Loucy (cell line): ENCODE results near the gene TMEM115.

ENCODE experiments used
- H2AFZ ChIP-seq: fragments of 200-600 bp; sonication (generic); 2 replicates; pipeline ENCODE4 v1.6.0; 2016; ENCODE audit warnings: antibody characterized with exemption, mild to moderate bottlenecking, low read length, moderate library complexity
- H3F3A ChIP-seq: fragments of 200-600 bp; 2 replicates; pipeline ENCODE4 v1.6.0; 2016; ENCODE audit warnings: antibody characterized with exemption, low read depth, mild to moderate bottlenecking
- H3K27me3 ChIP-seq: fragments of 200-600 bp; sonication (generic); 2 replicates; pipeline ENCODE4 v1.6.1; 2014; ENCODE audit warnings: low read length, mild to moderate bottlenecking; ENCODE audit not compliant: insufficient read depth, poor library complexity, severe bottlenecking
- H3K36me3 ChIP-seq: fragments of 200-600 bp; sonication (generic); 2 replicates; pipeline ENCODE4 v1.6.1; 2016; ENCODE audit warnings: low read length; ENCODE audit not compliant: insufficient read depth
- H3K4me1 ChIP-seq: fragments of 200-600 bp; sonication (generic); 2 replicates; pipeline ENCODE4 v1.5.1; 2014; ENCODE audit warnings: low read length, mild to moderate bottlenecking; ENCODE audit not compliant: insufficient read depth, poor library complexity, severe bottlenecking
- H3K4me2 ChIP-seq: fragments of 200-600 bp; sonication (generic); 2 replicates; pipeline ENCODE4 v1.6.0; 2014; ENCODE audit warnings: antibody characterized with exemption, low read length, low read depth, mild to moderate bottlenecking; ENCODE audit not compliant: poor library complexity, severe bottlenecking
- H3K4me3 ChIP-seq: fragments of 200-600 bp; sonication (generic); 2 replicates; pipeline ENCODE4 v1.5.1; 2014; ENCODE audit warnings: low read length, mild to moderate bottlenecking, mixed read lengths; ENCODE audit not compliant: poor library complexity, severe bottlenecking
- H3K79me2 ChIP-seq: fragments of 200-600 bp; sonication (generic); 2 replicates; pipeline ENCODE4 v1.6.1; 2014; ENCODE audit warnings: low read length; ENCODE audit not compliant: insufficient read depth
- H3K9ac ChIP-seq: fragments of 200-600 bp; sonication (generic); 2 replicates; pipeline ENCODE4 v1.6.0; 2014; ENCODE audit warnings: mild to moderate bottlenecking, low read depth, low read length, moderate library complexity; ENCODE audit not compliant: poor library complexity, severe bottlenecking
- H3K9me2 ChIP-seq: fragments of 200-600 bp; sonication (generic); replicated peaks from 2 replicates; pipeline ENCODE4 v1.6.1; 2016; ENCODE audit warnings: low read depth, low read length, mixed read lengths
- H3K9me3 ChIP-seq: fragments of 200-600 bp; sonication (generic); 2 replicates; pipeline ENCODE4 v1.6.1; 2014; ENCODE audit warnings: mild to moderate bottlenecking, antibody characterized with exemption, low read length, low read depth; ENCODE audit not compliant: insufficient read depth
- H4K20me1 ChIP-seq: fragments of 200-600 bp; sonication (generic); 2 replicates; pipeline ENCODE4 v1.6.0; 2014; ENCODE audit warnings: antibody characterized with exemption, low read length, mild to moderate bottlenecking; ENCODE audit not compliant: insufficient read depth, poor library complexity, severe bottlenecking
- CTCF ChIP-seq: fragments of 200-600 bp; sonication (generic); conservative IDR thresholded peaks from 2 replicates; pipeline ENCODE4 v1.5.1; 2014; ENCODE audit warnings: mild to moderate bottlenecking, antibody characterized with exemption, low read length
- EZH2phosphoT487 ChIP-seq: fragments of 200-600 bp; IDR thresholded peaks from 2 replicates; pipeline ENCODE4 v1.6.1; 2018; ENCODE audit warnings: antibody characterized with exemption, mild to moderate bottlenecking, moderate library complexity, borderline replicate concordance

Gene TMEM115

GRCh38 chr3:50358911-50359759, at the start of gene TMEM115:
Gene TMEM115, minus strand, starts transcription at chr3:50359521. Its CDS starts 458 bp downstream, at chr3:50359063.
- no peaks in the 10 kb centered on the region for H3F3A ChIP-seq
- peaks cover 45% of the 10 kb centered on the region for H3K79me2 ChIP-seq
- peaks cover 9% of the 10 kb centered on the region; the same call in 1 of the 2 replicates for H3K36me3 ChIP-seq
- no peak for TF ChIP-seq EZH2phosphoT487
- no peak for TF ChIP-seq CTCF
- no peaks in the 10 kb centered on the region for H3K9me2 ChIP-seq
- peaks cover 37% of the 10 kb centered on the region for H4K20me1 ChIP-seq
- no peaks in the 10 kb centered on the region for H3K27me3 ChIP-seq
- H3K9ac ChIP-seq = peak within 1 kb of the TSS; percentile 84
- peaks cover 34% of the 10 kb centered on the region for H3K4me1 ChIP-seq
- H3K9me3 ChIP-seq = no peaks in the 10 kb centered on the region
- H2AFZ ChIP-seq = peak within 1 kb of the TSS; percentile 73
- peak within 1 kb of the TSS; percentile 92 for H3K4me2 ChIP-seq
- H3K4me3 ChIP-seq = peak within 1 kb of the TSS; percentile 78

- H4K20me1 ChIP-seq = no peaks in the 10 kb centered on the region
- H3F3A ChIP-seq = no peaks in the 10 kb centered on the region
- H3K4me1 ChIP-seq = no peaks in the 10 kb centered on the region
- H3K27me3 ChIP-seq = no peaks in the 10 kb centered on the region
- no peak overlapping the region for H3K4me3 ChIP-seq
- H3K4me2 ChIP-seq = no peak overlapping the region
- no peaks in the 10 kb centered on the region for H3K9me3 ChIP-seq
- H3K9me2 ChIP-seq = no peaks in the 10 kb centered on the region
- no peak overlapping the region for H3K9ac ChIP-seq
- H3K79me2 ChIP-seq = no peaks in the 10 kb centered on the region
- no peaks in the 10 kb centered on the region for H3K36me3 ChIP-seq
- no peak overlapping the region for H2AFZ ChIP-seq
- TF ChIP-seq CTCF = no peak
- TF ChIP-seq EZH2phosphoT487 = no peak
Measured at GRCh38 chr3:50408443-50408944, 49.2 kb upstream of the TMEM115 start.

GRCh38 chr3:50406487-50406886, 47.2 kb upstream of the TMEM115 start:
- TF ChIP-seq EZH2phosphoT487 (no peak), CTCF (no peak)
- H2AFZ ChIP-seq = no peak overlapping the region
- H3K9ac ChIP-seq = no peak overlapping the region

More at GRCh38 chr3:50406487-50406886, 47.2 kb upstream of the TMEM115 start:
- no peaks in the 10 kb centered on the region for H3K4me1 ChIP-seq
- H4K20me1 ChIP-seq = no peaks in the 10 kb centered on the region
- H3K36me3 ChIP-seq = no peaks in the 10 kb centered on the region
- no peaks in the 10 kb centered on the region for H3K79me2 ChIP-seq
- H3K4me2 ChIP-seq = no peak overlapping the region
- H3F3A ChIP-seq = no peaks in the 10 kb centered on the region
- H3K27me3 ChIP-seq = no peaks in the 10 kb centered on the region
- H3K4me3 ChIP-seq = no peak overlapping the region
- H3K9me2 ChIP-seq = no peaks in the 10 kb centered on the region
- no peaks in the 10 kb centered on the region for H3K9me3 ChIP-seq
